Cardiac atrium fibroblast (primary cell): ENCODE results near the gene DGKI. TPM values are rescaled to one million over a fixed set of nuclear protein-coding genes. Genes with fewer than 3 reads are reported as not detected.

ENCODE experiments used
- total RNA-seq: library from RNA; depleted of rRNA; stranded (reverse); fragments of >200 nt; gene quantifications from 2 replicates; pipeline ENCODE4 v1.2.3, GENCODE V29; 2015

DGKI gene
- total RNA-seq = 0.36 and 1.8 TPM in 2 replicates

GRCh38 chr7:137846827-137847567 lies at the start of gene DGKI:
DGKI (minus strand) TSS chr7:137846974.

GRCh38 chr7:137343281-137343841 lies 503.4 kb downstream of the DGKI start, which contains the start of gene PTN:
PTN (minus strand) TSS chr7:137343733; CDS start chr7:137254973, 88,760 bp downstream.

Other genes starting within 250 kb of the DGKI start
- 14.6 and 31.4 TPM in 2 replicates for gene CREB3L2, start 155.1 kb upstream of the DGKI start, total RNA-seq
- gene AKR1D1, start 229.5 kb upstream of the DGKI start, total RNA-seq = not detected in 2 replicates